ENCODE data around the gene DYNC1H1.
"Not testable (repeated sequence)": the region's sequence is repeated elsewhere in the genome, so short reads cannot be mapped to it uniquely, and the experiment has no call there.

Gene DYNC1H1

GRCh38 chr14:101965770-101966722 lies 1.7 kb downstream of the DYNC1H1 start:
- DNase-seq, result no peak

GRCh38 chr14:101966742-101967141 lies 2.4 kb downstream of the DYNC1H1 start:
- DNase-seq, result no peak

- DNase-seq, result no peak
Measured at GRCh38 chr14:101968186-101968585, 3.8 kb downstream of the DYNC1H1 start.

- no peak for DNase-seq
Measured at GRCh38 chr14:101969481-101969880, 5.1 kb downstream of the DYNC1H1 start.

- no peak for DNase-seq
Measured at GRCh38 chr14:101970830-101971400, 6.5 kb downstream of the DYNC1H1 start.

GRCh38 chr14:101971458-101971857 lies 7.1 kb downstream of the DYNC1H1 start:
- not testable (repeated sequence) for DNase-seq

- DNase-seq, result no peak
Measured at GRCh38 chr14:101972126-101972866, 7.9 kb downstream of the DYNC1H1 start.

GRCh38 chr14:101973356-101973755 lies 9.0 kb downstream of the DYNC1H1 start:
- no peak for DNase-seq

GRCh38 chr14:101975231-101975630 lies 10.9 kb downstream of the DYNC1H1 start:
- no peak for DNase-seq

- DNase-seq, result no peak
Measured at GRCh38 chr14:101977311-101978071, 13.1 kb downstream of the DYNC1H1 start.

- DNase-seq, result no peak
Measured at GRCh38 chr14:101979666-101980065, 15.3 kb downstream of the DYNC1H1 start.

- no peak for DNase-seq
Measured at GRCh38 chr14:101980251-101980650, 15.9 kb downstream of the DYNC1H1 start.

GRCh38 chr14:101980700-101981099 lies 16.3 kb downstream of the DYNC1H1 start:
- DNase-seq, result no peak

GRCh38 chr14:101982621-101983020 lies 18.2 kb downstream of the DYNC1H1 start:
- no peak for DNase-seq

- DNase-seq, result not testable (repeated sequence)
Measured at GRCh38 chr14:101984831-101985230, 20.5 kb downstream of the DYNC1H1 start.

- no peak for DNase-seq
Measured at GRCh38 chr14:101985957-101986356, 21.6 kb downstream of the DYNC1H1 start.

- no peak for DNase-seq
Measured at GRCh38 chr14:101986953-101987352, 22.6 kb downstream of the DYNC1H1 start.

GRCh38 chr14:101988377-101988776 lies 24.0 kb downstream of the DYNC1H1 start:
- no peak for DNase-seq

GRCh38 chr14:101991352-101991751 lies 27.0 kb downstream of the DYNC1H1 start:
- no peak for DNase-seq

- no peak for DNase-seq
Measured at GRCh38 chr14:101992708-101993107, 28.3 kb downstream of the DYNC1H1 start.

GRCh38 chr14:101997429-101998336 lies 33.3 kb downstream of the DYNC1H1 start:
- no peak for DNase-seq

- DNase-seq, result no peak
Measured at GRCh38 chr14:102000902-102001301, 36.5 kb downstream of the DYNC1H1 start.

All from CD4-positive, alpha-beta T cell treated with Interleukin-6 for 4 hours (primary cell).